HG03039 (cell line): Measurements from ENCODE around the gene TFAP2E.

Experiments
- ATAC-seq: cut with Tn5 transposase; IDR thresholded peaks from one replicate; pipeline ENCODE4 v1.9.1; 2021; ENCODE audit warnings: mild to moderate bottlenecking, moderate library complexity; ENCODE audit not compliant: unreplicated experiment

Gene TFAP2E

GRCh38 chr1:35573198-35574124 is at the start of gene TFAP2E:
Gene TFAP2E (plus strand): TSS chr1:35573314. CDS start chr1:35573578, 264 bp downstream.
- no peak for ATAC-seq

GRCh38 chr1:35524106-35524505 is 49.0 kb upstream of the TFAP2E start:
- no peak for ATAC-seq

GRCh38 chr1:35530168-35530567 is 42.9 kb upstream of the TFAP2E start:
- no peak for ATAC-seq

- no peak for ATAC-seq
Measured at GRCh38 chr1:35530946-35531345, 42.2 kb upstream of the TFAP2E start.

GRCh38 chr1:35531368-35531767 is 41.7 kb upstream of the TFAP2E start:
- ATAC-seq: no peak

GRCh38 chr1:35532497-35533223 is 40.5 kb upstream of the TFAP2E start:
- ATAC-seq: no peak

- no peak for ATAC-seq
Measured at GRCh38 chr1:35533586-35533985, 39.5 kb upstream of the TFAP2E start.

GRCh38 chr1:35535243-35535642 is 37.9 kb upstream of the TFAP2E start:
- ATAC-seq: no peak

- no peak for ATAC-seq
Measured at GRCh38 chr1:35536556-35537162, 36.5 kb upstream of the TFAP2E start.

GRCh38 chr1:35537806-35538205 is 35.3 kb upstream of the TFAP2E start:
- no peak for ATAC-seq

- no peak for ATAC-seq
Measured at GRCh38 chr1:35539073-35539823, 33.9 kb upstream of the TFAP2E start.

GRCh38 chr1:35539824-35540261 is 33.3 kb upstream of the TFAP2E start:
- ATAC-seq: no peak

GRCh38 chr1:35544976-35545375 is 28.1 kb upstream of the TFAP2E start:
- ATAC-seq: no peak

GRCh38 chr1:35546614-35547013 is 26.5 kb upstream of the TFAP2E start:
- ATAC-seq: no peak

- ATAC-seq: no peak
Measured at GRCh38 chr1:35553851-35554250, 19.3 kb upstream of the TFAP2E start.

- ATAC-seq: no peak
Measured at GRCh38 chr1:35554266-35555211, 18.6 kb upstream of the TFAP2E start.

- no peak for ATAC-seq
Measured at GRCh38 chr1:35555212-35555584, 17.9 kb upstream of the TFAP2E start.

GRCh38 chr1:35555601-35556477 is 17.3 kb upstream of the TFAP2E start:
- ATAC-seq: no peak
